ENCODE data around the gene FGFR4.

DNA sequence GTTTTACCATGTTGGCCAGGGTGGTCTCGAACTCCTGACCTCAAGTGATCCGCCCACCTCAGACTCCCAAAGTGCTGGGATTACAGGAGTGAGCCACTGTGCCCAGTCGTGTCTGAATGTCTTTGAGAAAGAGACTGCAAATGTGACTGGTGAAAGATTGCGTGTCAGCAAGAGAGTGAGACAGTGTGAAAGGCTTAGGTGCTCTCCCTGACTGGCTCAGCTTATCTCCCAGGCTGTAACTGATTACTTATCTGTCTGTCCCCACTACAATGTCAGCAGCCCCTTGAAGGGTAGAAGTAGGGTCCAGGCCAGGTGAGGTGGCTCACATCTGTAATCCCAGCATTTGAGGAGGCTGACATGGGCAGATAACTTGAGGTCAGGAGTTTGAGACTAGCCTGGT is 3.4 kb upstream of the FGFR4 start:
- TF ChIP-seq CTCF (IDR thresholded peaks at IDR 0.05): no peak
- no peak for TF ChIP-seq POLR2A (IDR thresholded peaks at IDR 0.05)
- TF ChIP-seq POLR2AphosphoS5 (IDR thresholded peaks at IDR 0.05): no peak

Measured in transverse colon (tissue), 4 donors.